GM21360 (cell line): Measurements from ENCODE around the gene EEIG1.

Experiments used
- ATAC-seq: cut with Tn5 transposase; IDR thresholded peaks from one replicate; pipeline ENCODE4 v1.9.1; 2021; ENCODE audit warnings: mild to moderate bottlenecking, moderate library complexity; ENCODE audit not compliant: unreplicated experiment

Gene EEIG1

DNA sequence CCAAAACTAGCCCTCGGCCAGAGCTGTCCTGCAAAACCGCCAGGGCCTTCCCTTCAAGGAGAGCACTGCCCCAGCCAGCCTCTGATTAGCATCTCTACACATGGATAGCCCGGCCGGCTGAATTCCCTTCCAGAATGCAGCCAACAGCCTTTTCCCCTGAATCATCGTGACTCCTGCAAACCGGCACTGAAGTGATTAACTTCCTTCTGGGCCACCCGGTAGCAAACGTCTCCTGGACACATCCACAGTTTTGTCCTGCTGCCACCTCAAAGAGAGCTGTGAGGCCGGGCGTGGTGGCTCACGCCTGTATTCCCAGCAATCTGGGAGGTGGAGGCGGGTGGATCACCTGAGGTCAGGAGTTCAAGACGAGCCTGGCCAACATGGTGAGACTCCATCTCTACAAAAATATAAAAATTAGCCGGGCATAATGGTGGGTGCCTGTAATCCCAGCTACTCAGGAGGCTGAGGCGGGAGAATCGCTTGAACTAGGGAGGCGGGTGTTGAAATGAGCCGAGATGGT, 21.1 kb upstream of the EEIG1 start:
- ATAC-seq = no peak

- no peak for ATAC-seq
These were observed 20.5 kb upstream of the EEIG1 start for GRCh38 chr9:128001151-128001778.

DNA sequence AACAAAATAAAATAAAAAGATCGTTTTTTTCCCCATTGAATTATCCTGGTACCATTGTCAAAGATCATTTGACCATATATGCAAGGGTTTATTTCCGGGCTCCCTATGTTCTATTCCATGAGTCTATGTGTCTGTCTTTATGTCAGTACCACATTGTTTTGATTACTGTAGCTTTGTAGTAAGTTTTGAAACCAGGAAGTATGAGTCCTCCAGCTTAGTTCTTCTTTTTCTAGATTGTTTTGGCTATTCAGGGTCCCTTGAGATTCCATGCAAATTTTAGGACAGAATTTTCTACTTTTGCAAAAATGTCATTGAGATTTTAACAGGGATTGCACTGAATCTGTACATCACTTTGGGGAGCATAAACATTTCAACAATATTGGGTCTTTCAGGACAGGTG, 18.7 kb upstream of the EEIG1 start:
- ATAC-seq = no peak

- no peak for ATAC-seq
These were observed 12.9 kb upstream of the EEIG1 start for GRCh38 chr9:127993721-127994120.

DNA sequence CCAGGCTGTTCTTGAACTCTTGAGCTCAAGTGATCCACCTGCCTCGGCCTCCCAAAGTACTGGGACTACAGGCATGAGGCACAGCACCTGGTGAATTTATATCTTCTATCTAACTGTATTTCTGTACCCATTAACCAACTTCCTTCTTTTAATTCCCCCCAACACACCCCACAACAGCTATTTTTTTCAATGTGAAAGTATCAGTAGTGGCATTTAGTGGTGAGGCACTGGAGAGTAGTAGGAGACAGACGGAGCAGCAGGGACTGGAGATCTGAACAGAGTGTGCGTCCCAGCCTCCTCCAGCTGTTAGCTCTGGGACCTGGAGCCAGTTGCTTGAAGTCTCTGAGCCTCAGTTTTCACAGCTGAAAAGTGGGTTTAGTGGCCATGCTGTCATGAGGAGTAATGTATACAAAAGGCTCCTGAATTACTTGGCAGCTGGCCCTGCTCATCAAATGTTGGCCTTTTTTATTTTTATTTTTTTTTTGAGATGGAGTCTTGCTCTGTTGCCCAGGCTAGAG, 11.0 kb upstream of the EEIG1 start:
- ATAC-seq = no peak

DNA sequence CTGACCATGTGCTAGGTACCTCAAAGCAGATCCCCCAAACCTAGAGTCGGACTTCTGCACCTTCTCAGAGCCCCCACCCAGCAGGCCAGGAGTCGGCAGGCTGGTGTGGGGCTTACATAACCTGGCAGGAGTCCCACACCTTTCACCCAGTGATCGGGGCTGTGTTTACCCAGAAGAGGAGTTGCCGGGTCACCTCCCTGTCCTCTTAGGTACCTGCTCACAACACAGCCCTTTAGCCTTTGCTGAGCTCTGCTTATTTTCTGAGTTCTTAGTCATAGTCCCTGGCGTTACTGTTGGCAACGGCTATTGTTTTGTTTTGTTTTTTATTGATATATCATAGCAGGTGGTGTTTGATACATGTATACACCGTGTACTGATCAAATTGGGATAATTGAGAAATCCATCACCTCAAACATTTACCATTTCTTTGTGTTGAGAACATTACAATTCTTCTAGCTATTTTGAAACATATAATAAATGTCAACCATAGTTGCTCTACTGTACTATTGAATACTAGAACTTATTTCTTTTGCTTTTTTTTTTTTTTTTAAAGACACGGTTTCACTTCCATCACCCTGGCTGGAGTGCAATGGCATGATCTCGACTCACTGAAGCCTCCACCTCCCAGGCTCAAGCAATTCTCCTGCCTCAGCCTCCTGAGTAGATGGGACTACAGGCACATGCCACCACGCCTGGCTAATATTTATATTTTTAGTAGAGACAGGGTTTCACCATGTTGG, 10.4 kb upstream of the EEIG1 start:
- no peak for ATAC-seq

DNA sequence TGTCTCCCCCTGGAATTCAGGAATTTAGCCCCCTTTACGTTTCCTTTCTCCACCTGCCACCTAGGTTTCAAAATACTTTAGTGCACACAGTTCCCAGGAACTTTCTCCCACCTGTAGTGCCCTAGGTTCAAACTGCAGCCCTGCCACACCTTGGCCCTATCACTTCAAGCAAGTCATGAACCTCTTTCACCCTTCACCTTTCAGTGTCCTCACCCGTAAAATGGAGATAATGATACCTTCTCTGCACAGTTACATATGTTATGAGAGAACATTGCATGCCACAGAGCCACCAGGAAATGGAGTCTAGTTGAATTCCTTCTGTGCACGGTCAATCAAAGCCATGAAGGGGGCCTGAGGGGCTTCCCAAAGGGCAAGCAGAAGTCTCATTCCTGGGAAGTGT, 9.8 kb upstream of the EEIG1 start:
- ATAC-seq = no peak

GRCh38 chr9:127989094-127989493, 8.3 kb upstream of the EEIG1 start:
- ATAC-seq = no peak

- no peak for ATAC-seq
These were observed 6.4 kb upstream of the EEIG1 start for GRCh38 chr9:127987103-127987614.

DNA sequence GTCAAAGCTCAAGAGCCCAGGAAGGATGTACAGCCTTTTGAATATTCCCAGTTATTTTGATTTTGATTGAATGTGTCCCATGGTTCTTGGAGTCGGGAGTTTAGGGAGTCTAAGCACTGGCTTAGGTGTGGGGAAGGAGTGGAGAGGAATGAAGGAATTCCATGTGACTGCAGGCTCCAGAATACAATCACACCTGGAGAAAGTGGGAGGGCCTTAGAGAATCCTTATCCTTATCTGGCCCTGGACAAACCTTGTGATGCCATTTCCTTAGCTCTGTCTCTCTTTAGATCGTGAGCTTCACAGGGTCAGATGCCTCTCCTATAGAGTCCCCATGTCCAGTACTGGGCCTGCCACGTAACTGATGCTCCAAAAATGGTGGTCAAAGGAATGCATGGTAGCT, 4.2 kb upstream of the EEIG1 start:
- ATAC-seq = no peak

DNA sequence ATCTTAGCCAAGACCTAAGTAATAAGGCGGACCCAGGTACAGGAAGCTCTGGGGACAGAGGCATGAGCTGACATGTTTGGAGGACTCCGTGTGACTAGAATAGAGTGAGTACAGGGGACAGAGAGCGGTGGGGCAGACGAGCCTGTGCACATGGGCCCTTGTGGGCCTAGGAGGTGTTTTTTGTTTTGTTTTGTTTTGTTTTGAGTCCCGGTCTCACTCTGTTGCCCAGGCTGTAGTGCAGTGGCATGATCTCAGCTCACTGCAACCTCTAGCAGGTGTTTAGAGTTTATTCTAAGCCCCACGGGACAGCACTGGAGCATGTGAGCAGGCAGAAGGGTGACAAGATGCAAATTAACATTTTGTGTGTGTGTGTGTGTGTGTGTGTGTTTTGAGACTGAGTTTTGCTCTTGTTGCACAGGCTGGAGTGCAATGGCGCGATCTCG, 3.1 kb upstream of the EEIG1 start:
- peak; percentile 34 for ATAC-seq

GRCh38 chr9:127982912-127983311, 2.1 kb upstream of the EEIG1 start:
- no peak for ATAC-seq

GRCh38 chr9:127981559-127982121, 851 bp upstream of the EEIG1 start:
- no peak for ATAC-seq

GRCh38 chr9:127980060-127980705, 606 bp downstream of the EEIG1 start:
- ATAC-seq = peak; percentile 28

DNA sequence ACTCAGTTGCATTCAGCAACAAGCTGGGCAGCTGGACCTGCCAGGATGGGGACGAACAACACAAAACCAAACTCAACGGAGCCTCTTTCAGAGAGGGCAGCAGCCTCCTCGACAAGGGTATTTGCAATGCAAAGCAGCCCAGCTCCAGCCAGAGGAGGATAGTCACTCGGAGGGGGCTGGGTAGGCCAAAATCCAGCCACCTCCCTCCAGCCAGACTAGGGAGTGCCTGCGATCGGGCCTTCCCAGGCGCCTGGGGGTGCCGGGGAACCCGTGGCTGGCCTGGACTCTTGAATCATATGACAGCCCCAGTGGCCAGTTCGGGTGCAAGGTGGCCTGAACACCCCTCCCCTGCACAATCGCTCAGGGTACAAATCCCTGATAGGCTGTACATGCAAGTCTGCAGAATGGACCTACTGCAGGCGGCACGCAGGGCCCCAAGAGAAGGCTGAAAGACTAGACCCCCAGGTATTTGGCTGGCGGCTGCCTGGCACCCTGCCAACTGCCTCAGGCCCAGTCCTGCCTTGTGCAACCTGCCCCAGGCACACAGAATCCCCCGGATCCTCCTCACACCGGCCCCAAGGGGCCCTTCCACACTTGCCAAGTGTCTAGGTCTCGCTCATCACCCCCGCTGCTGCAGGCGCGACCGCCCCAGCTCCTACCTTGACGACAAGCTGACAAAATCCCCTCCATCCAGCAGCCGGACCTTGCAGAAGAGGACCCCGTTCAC, 1.3 kb downstream of the EEIG1 start:
- no peak for ATAC-seq

DNA sequence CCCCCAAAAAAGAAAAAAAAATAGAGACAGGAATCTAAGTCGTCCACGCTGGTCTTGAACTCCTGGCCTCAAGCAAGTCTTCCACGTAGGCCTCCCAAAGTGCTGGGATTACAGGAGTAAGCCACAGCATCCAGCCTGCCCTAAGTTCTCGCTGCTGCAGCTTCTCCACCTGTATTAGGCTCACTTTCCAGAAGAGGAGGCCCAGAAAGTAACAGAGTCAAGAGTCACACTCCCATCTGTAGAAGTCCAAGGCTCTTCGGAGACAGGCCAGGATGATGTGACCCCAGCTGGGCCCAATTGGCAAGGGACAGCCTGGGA, 1.8 kb downstream of the EEIG1 start:
- no peak for ATAC-seq

- ATAC-seq = no peak
These were observed 2.7 kb downstream of the EEIG1 start for GRCh38 chr9:127977884-127978647.

DNA sequence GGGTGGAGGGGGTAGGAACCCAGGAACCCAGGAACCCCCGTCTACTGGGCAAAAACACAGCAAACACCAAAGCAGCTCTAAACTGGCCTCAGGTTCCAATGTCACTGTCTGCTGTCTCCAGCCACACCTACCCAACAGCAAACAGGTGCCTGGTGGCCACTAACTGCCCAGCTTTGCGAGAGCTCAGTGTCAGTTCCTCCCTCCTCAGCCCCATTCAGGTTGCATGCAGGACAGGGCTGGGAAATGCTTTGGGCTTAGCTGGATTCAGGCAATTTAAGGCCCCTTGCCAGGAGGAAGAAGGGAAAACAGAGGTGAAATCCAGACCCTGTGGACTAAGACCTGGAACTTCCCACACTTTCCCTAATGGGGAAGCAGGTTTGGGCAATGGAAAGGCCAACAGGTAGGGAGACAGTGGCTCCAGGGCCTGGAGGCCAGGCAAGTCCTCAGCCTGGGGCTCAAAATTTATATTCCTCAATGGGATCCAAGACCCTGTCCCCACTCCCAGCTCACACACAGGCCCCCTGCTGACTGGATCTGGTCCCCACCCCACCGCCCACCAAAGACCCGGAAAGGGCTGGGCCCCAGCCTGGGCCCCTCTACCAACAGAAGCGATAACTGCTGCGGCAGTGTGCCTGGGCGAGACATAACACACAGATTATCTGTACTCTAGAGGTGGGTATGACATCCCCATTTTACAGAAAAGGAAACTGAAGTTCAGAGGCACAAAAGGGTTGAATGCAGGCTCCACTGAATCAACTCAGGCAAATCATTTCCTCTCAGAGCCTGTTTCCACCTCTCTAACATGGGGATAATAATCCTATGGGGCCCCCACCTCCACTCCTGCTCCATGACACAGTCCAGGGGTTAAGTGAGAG, 3.5 kb downstream of the EEIG1 start:
- ATAC-seq = no peak

DNA sequence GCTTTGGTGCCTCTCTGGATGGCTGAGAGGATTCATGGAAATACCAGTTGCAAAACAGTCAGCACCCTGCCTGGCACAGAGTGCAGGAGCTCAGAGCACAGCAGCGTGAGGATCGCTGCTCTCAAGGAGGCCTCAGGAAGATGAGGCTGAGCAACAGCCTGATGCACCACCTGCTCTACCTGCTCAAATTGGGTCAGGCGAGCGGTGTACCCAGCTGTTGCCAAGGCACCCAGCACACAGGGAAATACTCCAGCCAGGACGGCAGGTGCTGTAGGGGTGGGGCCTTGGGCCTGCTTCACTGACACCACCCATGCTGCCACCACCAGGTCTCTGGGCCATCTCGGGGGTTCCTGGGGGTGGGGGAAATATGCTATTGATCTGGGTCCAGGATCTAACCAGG, 4.3 kb downstream of the EEIG1 start:
- no peak for ATAC-seq
